ENCODE data around the gene EHD3.

The EHD3 gene

GRCh38 chr2:31233741-31234682 is at the start of gene EHD3:
Gene EHD3, plus strand, starts transcription at chr2:31234152. Its CDS starts 470 bp downstream, at chr2:31234622.
- Mint-ChIP-seq H3K36me3 (no peaks in the 10 kb centered on the region), H3K4me1 (peaks cover 19% of the 10 kb centered on the region), H3K9me3 (no peaks in the 10 kb centered on the region), H3K4me3 (peak within 1 kb of the TSS; percentile 66), H3K27ac (no peak within 1 kb of the TSS)
- ATAC-seq = peak; percentile 98
- DNase-seq (ENCODE audit: low spot score in 2 of 2) = peak; percentile 69 to 89

- no peak for ATAC-seq
- no peaks in the 10 kb centered on the region for H3K4me1 Mint-ChIP-seq
- DNase-seq (ENCODE audit: low spot score in 2 of 2) = no peak
Measured at GRCh38 chr2:31187166-31187565, 46.8 kb upstream of the EHD3 start.

GRCh38 chr2:31188131-31188530 is 45.8 kb upstream of the EHD3 start:
- H3K27ac Mint-ChIP-seq = no peak overlapping the region
- no peaks in the 10 kb centered on the region for H3K9me3 Mint-ChIP-seq
- no peaks in the 10 kb centered on the region for H3K36me3 Mint-ChIP-seq
- ATAC-seq = no peak
- no peak for DNase-seq (ENCODE audit: low spot score in 2 of 2)
- H3K4me1 Mint-ChIP-seq = no peaks in the 10 kb centered on the region
- H3K4me3 Mint-ChIP-seq = no peak overlapping the region

More at GRCh38 chr2:31187166-31187565, 46.8 kb upstream of the EHD3 start:
- no peak overlapping the region for H3K27ac Mint-ChIP-seq
- no peak overlapping the region for H3K4me3 Mint-ChIP-seq
- no peaks in the 10 kb centered on the region for H3K9me3 Mint-ChIP-seq
- no peaks in the 10 kb centered on the region for H3K36me3 Mint-ChIP-seq

- Mint-ChIP-seq H3K9me3 (no peaks in the 10 kb centered on the region), H3K4me1 (no peaks in the 10 kb centered on the region), H3K4me3 (no peak overlapping the region), H3K36me3 (no peaks in the 10 kb centered on the region), H3K27ac (no peak overlapping the region)
- ATAC-seq (peak; percentile 25), DNase-seq (ENCODE audit: low spot score in 2 of 2) (no peak)
Measured at GRCh38 chr2:31189141-31189540, 44.8 kb upstream of the EHD3 start.

GRCh38 chr2:31190188-31190587 is 43.8 kb upstream of the EHD3 start:
- DNase-seq (ENCODE audit: low spot score in 2 of 2) = no peak
- Mint-ChIP-seq H3K9me3 (no peaks in the 10 kb centered on the region), H3K4me1 (no peaks in the 10 kb centered on the region), H3K4me3 (no peak overlapping the region), H3K27ac (no peak overlapping the region), H3K36me3 (no peaks in the 10 kb centered on the region)
- ATAC-seq = no peak

DNA sequence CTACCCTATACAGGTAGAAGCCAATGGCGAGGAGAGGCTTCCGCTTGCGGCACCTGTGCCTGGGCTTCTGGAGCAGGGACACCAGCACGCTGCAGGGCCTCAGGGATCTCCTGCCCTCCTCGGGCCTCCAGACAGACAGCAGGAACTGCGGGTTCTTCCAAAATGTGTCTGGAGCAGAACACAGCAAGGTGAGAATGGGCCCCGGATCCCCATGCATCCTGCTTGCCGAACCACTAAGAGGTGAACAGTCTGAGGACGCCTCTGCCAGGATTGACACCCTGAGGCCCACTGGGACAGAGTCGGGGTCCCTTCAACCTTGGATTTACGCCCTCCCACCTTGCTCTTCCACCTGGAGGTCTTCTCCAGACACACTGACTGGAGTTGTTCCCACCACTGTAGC is 42.0 kb upstream of the EHD3 start:
- DNase-seq (ENCODE audit: low spot score in 2 of 2) = no peak

GRCh38 chr2:31192396-31192795 is 41.6 kb upstream of the EHD3 start:
- Mint-ChIP-seq H3K4me3 (no peak overlapping the region), H3K4me1 (no peaks in the 10 kb centered on the region), H3K36me3 (no peaks in the 10 kb centered on the region), H3K27ac (no peak overlapping the region), H3K9me3 (no peaks in the 10 kb centered on the region)
- ATAC-seq = no peak
- no peak for DNase-seq (ENCODE audit: low spot score in 2 of 2)

More for the DNA sequence above, 42.0 kb upstream of the EHD3 start:
- Mint-ChIP-seq H3K9me3 (no peaks in the 10 kb centered on the region), H3K4me1 (no peaks in the 10 kb centered on the region), H3K4me3 (no peak overlapping the region), H3K36me3 (no peaks in the 10 kb centered on the region), H3K27ac (no peak overlapping the region)
- ATAC-seq = no peak

- no peak overlapping the region for H3K27ac Mint-ChIP-seq
- H3K9me3 Mint-ChIP-seq = no peaks in the 10 kb centered on the region
- H3K36me3 Mint-ChIP-seq = no peaks in the 10 kb centered on the region
- no peaks in the 10 kb centered on the region for H3K4me1 Mint-ChIP-seq
- ATAC-seq (no peak), DNase-seq (ENCODE audit: low spot score in 2 of 2) (no peak)
- no peak overlapping the region for H3K4me3 Mint-ChIP-seq
Measured at GRCh38 chr2:31192851-31193392, 41.0 kb upstream of the EHD3 start.

- Mint-ChIP-seq H3K4me3 (no peak overlapping the region), H3K4me1 (no peaks in the 10 kb centered on the region), H3K9me3 (no peaks in the 10 kb centered on the region), H3K27ac (no peak overlapping the region), H3K36me3 (no peaks in the 10 kb centered on the region)
- DNase-seq (ENCODE audit: low spot score in 2 of 2) = no peak
- no peak for ATAC-seq
Measured at GRCh38 chr2:31193806-31194205, 40.1 kb upstream of the EHD3 start.

DNA sequence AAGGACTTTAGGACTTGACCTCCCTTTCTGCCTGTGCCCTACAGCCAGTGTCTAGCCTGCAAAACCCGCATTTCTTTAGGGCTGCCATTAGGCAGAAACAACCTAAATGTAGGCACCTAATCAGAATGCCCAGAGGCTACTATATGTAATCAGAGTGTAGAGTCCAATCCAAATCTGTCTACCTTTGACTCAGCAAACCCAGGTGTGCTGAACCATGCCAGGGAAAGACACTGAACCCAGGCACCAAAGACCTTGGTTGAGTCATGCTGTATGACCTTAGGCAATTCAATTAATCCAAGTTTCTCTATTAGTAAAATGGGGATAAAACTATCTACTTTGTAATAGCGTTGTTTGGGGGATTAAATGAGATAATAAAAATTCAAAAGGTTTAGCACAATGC is 37.3 kb upstream of the EHD3 start:
- no peaks in the 10 kb centered on the region for H3K4me1 Mint-ChIP-seq
- no peak overlapping the region for H3K4me3 Mint-ChIP-seq
- ATAC-seq = no peak
- DNase-seq (ENCODE audit: low spot score in 2 of 2) = no peak
- H3K27ac Mint-ChIP-seq = no peak overlapping the region
- no peaks in the 10 kb centered on the region for H3K9me3 Mint-ChIP-seq
- no peaks in the 10 kb centered on the region for H3K36me3 Mint-ChIP-seq

GRCh38 chr2:31197166-31197565 is 36.8 kb upstream of the EHD3 start:
- H3K9me3 Mint-ChIP-seq = no peaks in the 10 kb centered on the region
- no peaks in the 10 kb centered on the region for H3K4me1 Mint-ChIP-seq
- no peak overlapping the region for H3K4me3 Mint-ChIP-seq
- H3K27ac Mint-ChIP-seq = no peak overlapping the region
- H3K36me3 Mint-ChIP-seq = no peaks in the 10 kb centered on the region
- no peak for ATAC-seq
- DNase-seq (ENCODE audit: low spot score in 2 of 2) = no peak

GRCh38 chr2:31197669-31198068 is 36.3 kb upstream of the EHD3 start:
- no peak for DNase-seq (ENCODE audit: low spot score in 2 of 2)
- no peaks in the 10 kb centered on the region for H3K9me3 Mint-ChIP-seq
- no peaks in the 10 kb centered on the region for H3K4me1 Mint-ChIP-seq
- H3K4me3 Mint-ChIP-seq = no peak overlapping the region
- no peak for ATAC-seq
- H3K36me3 Mint-ChIP-seq = no peaks in the 10 kb centered on the region
- no peak overlapping the region for H3K27ac Mint-ChIP-seq

- no peaks in the 10 kb centered on the region for H3K4me1 Mint-ChIP-seq
- DNase-seq (ENCODE audit: low spot score in 2 of 2) (no peak), ATAC-seq (peak; percentile 35)
- H3K36me3 Mint-ChIP-seq = no peaks in the 10 kb centered on the region
- no peak overlapping the region for H3K4me3 Mint-ChIP-seq
- H3K9me3 Mint-ChIP-seq = no peaks in the 10 kb centered on the region
- peak overlapping the region; percentile 4 for H3K27ac Mint-ChIP-seq
Measured at GRCh38 chr2:31199206-31199605, 34.7 kb upstream of the EHD3 start.

DNA sequence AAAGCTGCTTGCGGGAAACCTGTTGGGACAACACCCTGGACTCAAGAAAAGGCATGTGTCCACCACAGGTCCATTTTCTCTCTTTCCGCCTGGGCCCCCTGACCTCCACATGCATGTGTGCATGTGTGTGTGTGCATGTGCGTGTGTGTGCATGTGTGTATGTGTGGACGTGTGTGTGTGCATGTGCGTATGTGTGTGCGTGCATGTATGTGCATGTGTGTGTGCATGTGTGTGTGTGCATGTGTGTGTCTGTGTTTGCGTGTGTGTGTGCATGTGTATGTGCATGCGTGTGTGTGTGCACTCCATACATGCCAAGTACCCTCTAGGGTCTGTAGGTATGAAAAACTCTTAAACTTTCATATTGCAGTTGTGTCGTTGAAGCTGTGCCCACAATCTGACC is 33.0 kb upstream of the EHD3 start:
- H3K9me3 Mint-ChIP-seq = no peaks in the 10 kb centered on the region
- no peak for ATAC-seq
- H3K36me3 Mint-ChIP-seq = no peaks in the 10 kb centered on the region
- DNase-seq (ENCODE audit: low spot score in 2 of 2) = peak in 1 of 2 donors; percentile 6
- no peak overlapping the region for H3K4me3 Mint-ChIP-seq
- no peak overlapping the region for H3K27ac Mint-ChIP-seq
- H3K4me1 Mint-ChIP-seq = no peaks in the 10 kb centered on the region

- no peak overlapping the region for H3K4me3 Mint-ChIP-seq
- no peaks in the 10 kb centered on the region for H3K9me3 Mint-ChIP-seq
- no peaks in the 10 kb centered on the region for H3K4me1 Mint-ChIP-seq
- peak in 1 of 2 donors; percentile 23 for DNase-seq (ENCODE audit: low spot score in 2 of 2)
- no peak for ATAC-seq
- no peak overlapping the region for H3K27ac Mint-ChIP-seq
- no peaks in the 10 kb centered on the region for H3K36me3 Mint-ChIP-seq
Measured at GRCh38 chr2:31202041-31202440, 31.9 kb upstream of the EHD3 start.

GRCh38 chr2:31202833-31203232 is 31.1 kb upstream of the EHD3 start:
- no peaks in the 10 kb centered on the region for H3K9me3 Mint-ChIP-seq
- peak in 1 of 2 donors; percentile 22 for DNase-seq (ENCODE audit: low spot score in 2 of 2)
- H3K4me1 Mint-ChIP-seq = no peaks in the 10 kb centered on the region
- no peak overlapping the region for H3K4me3 Mint-ChIP-seq
- ATAC-seq = no peak
- H3K27ac Mint-ChIP-seq = no peak overlapping the region
- H3K36me3 Mint-ChIP-seq = no peaks in the 10 kb centered on the region

Measured in stimulated activated effector memory CD8-positive, alpha-beta T cell treated with anti-CD3 and anti-CD28 coated beads, Interleukin-12 subunit alpha, Interleukin-12 subunit beta, amount 100 ng/mL, for 72 hours (primary cell).